GM13976 (cell line): Measurements from ENCODE around the gene HPS5.

ENCODE experiments used
- DNase-seq: peaks from one replicate; pipeline ENCODE4 v3.0.0; 2012; ENCODE audit warnings: low spot score
- in situ Hi-C: fragments of 300-500 bp; cut with MboI; formaldehyde crosslinking; loops from one replicate; pipeline ENCODE4 v1.12.0; 2022; ENCODE audit warnings: low sequenced_read_pairs, mixed read lengths, inconsistent platforms; ENCODE audit not compliant: unreplicated experiment
- TF ChIP-seq, protein P1 (sequence below): IDR thresholded peaks from 2 replicates; pipeline ENCODE4 v1.5.1; 2012; ENCODE audit warnings: borderline replicate concordance, mild to moderate bottlenecking; ENCODE audit not compliant: insufficient read depth; ENCODE audit errors: extremely low read depth, missing control alignments, control extremely low read depth

HPS5 gene

DNA sequence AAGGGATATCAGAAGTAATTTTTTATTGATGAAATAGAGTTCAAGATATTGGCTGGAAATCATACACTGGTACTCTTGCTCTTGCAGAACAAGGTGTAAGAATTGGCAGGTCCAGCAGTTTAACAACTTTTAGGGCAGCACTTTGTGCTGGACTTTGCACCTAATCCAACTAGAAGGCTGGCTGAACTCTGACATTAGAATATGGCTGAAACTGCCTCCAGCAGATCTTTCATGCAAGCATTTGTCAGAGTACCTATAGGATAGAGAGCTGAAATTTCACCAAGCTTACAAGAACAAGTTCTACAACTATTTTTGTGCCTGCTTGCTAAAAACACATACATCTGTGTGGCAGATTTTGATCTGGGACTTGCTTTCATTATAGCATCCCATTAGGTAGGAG is 17.2 kb downstream of the HPS5 start:
- no peak for DNase-seq
- TF ChIP-seq, protein P1, sequence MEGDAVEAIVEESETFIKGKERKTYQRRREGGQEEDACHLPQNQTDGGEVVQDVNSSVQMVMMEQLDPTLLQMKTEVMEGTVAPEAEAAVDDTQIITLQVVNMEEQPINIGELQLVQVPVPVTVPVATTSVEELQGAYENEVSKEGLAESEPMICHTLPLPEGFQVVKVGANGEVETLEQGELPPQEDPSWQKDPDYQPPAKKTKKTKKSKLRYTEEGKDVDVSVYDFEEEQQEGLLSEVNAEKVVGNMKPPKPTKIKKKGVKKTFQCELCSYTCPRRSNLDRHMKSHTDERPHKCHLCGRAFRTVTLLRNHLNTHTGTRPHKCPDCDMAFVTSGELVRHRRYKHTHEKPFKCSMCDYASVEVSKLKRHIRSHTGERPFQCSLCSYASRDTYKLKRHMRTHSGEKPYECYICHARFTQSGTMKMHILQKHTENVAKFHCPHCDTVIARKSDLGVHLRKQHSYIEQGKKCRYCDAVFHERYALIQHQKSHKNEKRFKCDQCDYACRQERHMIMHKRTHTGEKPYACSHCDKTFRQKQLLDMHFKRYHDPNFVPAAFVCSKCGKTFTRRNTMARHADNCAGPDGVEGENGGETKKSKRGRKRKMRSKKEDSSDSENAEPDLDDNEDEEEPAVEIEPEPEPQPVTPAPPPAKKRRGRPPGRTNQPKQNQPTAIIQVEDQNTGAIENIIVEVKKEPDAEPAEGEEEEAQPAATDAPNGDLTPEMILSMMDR, result no peak
- in situ Hi-C loops, result no loop called here

DNA sequence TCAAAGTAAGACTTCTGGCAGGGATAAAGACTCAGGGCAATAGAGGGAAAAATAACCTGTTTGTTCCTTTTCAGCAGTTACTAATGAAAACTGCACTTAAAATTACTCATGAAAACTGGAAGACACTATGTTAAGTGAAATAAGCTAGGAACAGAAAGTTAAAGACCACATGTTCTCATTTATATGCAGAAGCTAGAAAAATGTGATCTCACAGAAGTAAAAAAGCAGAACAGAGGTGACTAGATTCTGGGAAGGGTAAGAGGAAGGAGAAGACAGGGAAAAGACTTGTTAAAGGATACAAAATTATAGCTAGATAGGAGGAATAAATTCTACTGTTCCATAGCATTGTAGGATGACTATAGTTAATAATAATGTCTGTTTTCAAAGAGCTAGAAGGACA is 22.2 kb downstream of the HPS5 start:
- DNase-seq, result no peak
- TF ChIP-seq, protein P1, result no peak
- in situ Hi-C loops, result no loop called here

DNA sequence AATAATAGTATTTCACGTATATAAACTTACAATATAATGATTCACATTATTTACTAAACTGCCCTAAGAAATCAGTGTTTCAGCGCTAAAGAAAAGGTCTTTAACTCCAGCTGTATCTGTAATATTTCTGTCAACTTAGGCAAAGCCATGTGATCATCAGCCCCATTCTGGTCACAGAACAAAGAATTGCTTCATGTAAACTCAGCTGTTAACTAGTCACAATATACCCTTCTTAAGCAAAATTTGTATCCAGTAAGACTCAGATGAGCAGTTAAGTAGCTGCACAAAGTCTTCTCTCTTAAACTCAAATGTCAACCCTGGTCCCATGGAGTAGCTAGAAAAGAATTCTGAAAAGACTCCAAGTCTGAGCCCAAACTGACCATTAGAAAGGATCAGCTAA is 26.6 kb downstream of the HPS5 start:
- in situ Hi-C loops, result no loop called here
- TF ChIP-seq, protein P1, result no peak
- DNase-seq, result no peak

DNA sequence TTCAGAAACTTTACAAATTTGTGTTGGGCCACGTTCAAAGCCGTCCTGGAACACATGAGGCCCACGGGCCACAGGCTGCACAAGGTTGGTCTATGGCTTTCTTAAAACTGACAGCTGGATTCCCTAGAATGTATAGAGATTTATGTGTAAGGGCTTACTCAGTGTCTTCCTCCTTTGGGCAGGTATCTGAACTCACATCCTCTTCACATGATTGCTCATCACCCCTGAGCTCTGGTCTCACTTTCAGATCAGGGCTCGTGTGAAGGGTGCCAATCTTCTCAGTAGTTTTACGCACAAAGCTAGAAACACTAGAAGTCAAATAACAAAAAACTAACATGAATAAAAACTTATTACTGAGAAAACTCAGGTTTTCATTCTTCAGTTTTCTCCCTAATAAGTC is 27.1 kb downstream of the HPS5 start:
- in situ Hi-C loops, result no loop called here
- no peak for DNase-seq
- TF ChIP-seq, protein P1, result no peak

DNA sequence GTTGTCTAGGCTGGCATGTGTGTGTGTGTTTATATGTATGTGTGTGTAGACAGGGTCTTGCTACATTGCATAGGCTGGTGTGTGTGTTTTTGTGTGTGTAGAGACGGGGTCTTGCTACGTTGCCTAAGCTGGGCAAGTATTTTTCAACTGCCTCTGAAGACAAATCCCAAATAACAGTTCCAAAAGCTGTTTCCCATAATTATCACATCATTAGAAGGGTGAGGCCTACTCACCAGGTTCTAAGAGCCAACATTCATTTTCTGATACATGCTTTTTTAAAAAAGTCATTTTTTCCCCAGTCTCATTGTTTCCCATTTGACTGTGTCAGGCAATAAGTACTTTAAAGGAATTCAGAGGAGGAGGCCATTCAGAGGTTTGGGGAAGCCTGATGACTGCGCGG is 33.0 kb downstream of the HPS5 start:
- in situ Hi-C loops, result no loop called here
- DNase-seq, result no peak
- TF ChIP-seq, protein P1, result no peak

DNA sequence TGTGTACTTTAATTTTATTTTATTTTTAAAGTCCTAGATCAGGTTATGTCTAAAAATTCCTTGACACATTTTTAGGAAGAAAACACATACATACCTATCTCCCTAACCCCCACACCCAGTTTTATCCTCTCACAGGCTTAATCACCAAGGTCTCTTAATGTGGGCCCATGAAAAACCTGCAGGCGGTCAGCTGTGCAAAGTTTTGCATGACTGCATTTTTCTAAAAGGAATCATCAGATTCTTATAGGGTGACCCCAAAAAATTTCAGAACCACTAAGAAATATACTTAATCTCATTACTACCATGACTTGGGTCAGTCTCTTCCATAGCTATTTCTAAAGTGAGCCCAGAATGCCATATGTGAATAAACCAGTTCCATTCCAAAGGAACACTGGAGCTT is 36.1 kb downstream of the HPS5 start:
- in situ Hi-C loops, result no loop called here
- DNase-seq, result no peak

More for the DNA sequence above, 36.1 kb downstream of the HPS5 start:
- TF ChIP-seq, protein P1, result no peak
